Measurements from ENCODE around the gene RPL36.
"Not testable (repeated sequence)": the region's sequence is repeated elsewhere in the genome, so short reads cannot be mapped to it uniquely, and the experiment has no call there.

Gene RPL36

GRCh38 chr19:5676105-5676771, 13.9 kb upstream of the RPL36 start:
- no peak for DNase-seq

- no peak for DNase-seq
Measured at GRCh38 chr19:5676772-5677105, 13.4 kb upstream of the RPL36 start.

GRCh38 chr19:5677136-5677535, 13.0 kb upstream of the RPL36 start:
- no peak for DNase-seq

- no peak for DNase-seq
Measured at GRCh38 chr19:5677580-5677979, 12.5 kb upstream of the RPL36 start.

GRCh38 chr19:5678071-5678718, 11.9 kb upstream of the RPL36 start:
- no peak for DNase-seq

- no peak for DNase-seq
Measured at GRCh38 chr19:5679289-5680083, 10.6 kb upstream of the RPL36 start.

- no peak for DNase-seq
Measured at GRCh38 chr19:5680084-5680436, 10.0 kb upstream of the RPL36 start.

GRCh38 chr19:5680437-5681368, 9.4 kb upstream of the RPL36 start, which contains the start of the genes HSD11B1L and MICOS13:
Gene HSD11B1L, plus strand, starts transcription at chr19:5681027. Its CDS starts 3,806 bp downstream, at chr19:5684833.
Gene MICOS13, minus strand, starts transcription at chr19:5680516. Its CDS starts 30 bp downstream, at chr19:5680486.
- peak; percentile 97 for DNase-seq

GRCh38 chr19:5681391-5682106, 8.5 kb upstream of the RPL36 start:
- no peak for DNase-seq

- DNase-seq, result no peak
Measured at GRCh38 chr19:5682107-5682482, 8.0 kb upstream of the RPL36 start.

- no peak for DNase-seq
Measured at GRCh38 chr19:5683177-5683886, 6.8 kb upstream of the RPL36 start.

- DNase-seq, result no peak
Measured at GRCh38 chr19:5684694-5685430, 5.2 kb upstream of the RPL36 start.

- no peak for DNase-seq
Measured at GRCh38 chr19:5686326-5686646, 3.8 kb upstream of the RPL36 start.

- DNase-seq, result peak; percentile 77
Measured at GRCh38 chr19:5686647-5687359, 3.3 kb upstream of the RPL36 start.

- no peak for DNase-seq
Measured at GRCh38 chr19:5687360-5688198, 2.5 kb upstream of the RPL36 start.

GRCh38 chr19:5688262-5688881, 1.7 kb upstream of the RPL36 start:
- not testable (repeated sequence) for DNase-seq

- peak; percentile 64 for DNase-seq
Measured at GRCh38 chr19:5690955-5691821, 1.1 kb downstream of the RPL36 start.
